ENCODE measurements around the gene FAM229A. TPM values are rescaled to one million over a fixed set of nuclear protein-coding genes. Genes with fewer than 3 reads are reported as not detected.
A peak's percentile ranks its signal among the peaks of the same experiment; 100 is the strongest.

FAM229A gene
- total and polyA plus RNA-seq, 2 of the 8 experiments (the other 6 are each of a cell fraction or from before 2014, with no cell fraction given) = 4.1 to 4.2 TPM

DNA sequence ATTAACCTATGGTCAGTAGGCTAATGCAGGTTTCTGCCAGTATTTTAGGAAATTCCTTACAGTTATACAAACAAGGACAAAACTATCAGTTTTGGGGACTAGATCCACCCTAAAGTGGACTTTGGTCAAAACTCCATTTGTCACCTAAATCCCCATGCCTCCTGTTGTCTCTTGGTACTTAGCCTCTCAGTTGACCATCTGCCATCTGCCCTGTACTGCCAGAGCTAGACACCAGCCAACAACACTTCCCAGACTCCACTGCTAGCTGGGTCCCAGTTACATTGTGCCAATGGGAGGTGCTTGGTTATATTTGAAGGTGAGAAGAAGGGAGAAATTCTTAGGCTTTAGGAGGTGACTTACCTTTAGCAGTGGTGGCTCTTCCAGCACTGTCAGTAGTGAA lies 49.0 kb upstream of the FAM229A start:
- Histone ChIP-seq H3K4ac (replicated peaks; ENCODE audit: insufficient read length, low read depth, low read length) (no peak overlapping the region), H2AK5ac (ENCODE audit: low read depth, low read length) (no peak overlapping the region), H2BK20ac (ENCODE audit: low read length) (no peak overlapping the region), H3K9ac (replicated peaks in 1 of 4; ENCODE audit: extremely low read depth in 1 of 4, low read depth in 3 of 4, low read length in 3 of 4) (no peak overlapping the region), H4K91ac (replicated peaks; ENCODE audit: insufficient read length, low read length) (no peak overlapping the region), H3K79me1 (ENCODE audit: low read depth, low read length) (no peaks in the 10 kb centered on the region), H4K20me1 (replicated peaks in 1 of 2; ENCODE audit: control insufficient read depth in 1 of 2, insufficient read depth in 2 of 2, low read length in 2 of 2) (no peaks in the 10 kb centered on the region), H3K18ac (ENCODE audit: extremely low read depth, low read length) (no peak overlapping the region), H2BK15ac (ENCODE audit: low read length) (0 out of 2 replicates have a peak overlapping the region, but pooled peaks have one; percentile 65), H3K23me2 (ENCODE audit: low read depth, low read length) (0 out of 2 replicates have a peak, but pooled peaks cover 1% of the 10 kb centered on the region), H3K79me2 (ENCODE audit: control insufficient read depth in 1 of 2, insufficient read depth in 2 of 2, low read length in 2 of 2) (no peaks in the 10 kb centered on the region), H3K9me3 (ENCODE audit: insufficient read depth in 2 of 2, low read depth in 1 of 2, low read length in 1 of 2) (peaks cover 22 to 26% of the 10 kb centered on the region in 2 experiments), H2AFZ (ENCODE audit: low read length) (no peak overlapping the region), H3K4me2 (ENCODE audit: insufficient read depth in 1 of 2, low read depth in 2 of 2, low read length in 2 of 2) (no peak overlapping the region), H2BK5ac (ENCODE audit: low read depth, low read length) (no peak overlapping the region), H3K27me3 (replicated peaks in 1 of 4; ENCODE audit: control insufficient read depth in 3 of 4, extremely low read depth in 1 of 4, insufficient read depth in 3 of 4, low read length in 3 of 4) (no peaks in the 10 kb centered on the region), H3K23ac (ENCODE audit: insufficient read length) (no peak overlapping the region), H3K27ac (ENCODE audit: low read depth, low read length) (no peak overlapping the region), H3K4me1 (replicated peaks in 1 of 4; ENCODE audit: control insufficient read depth in 3 of 4, insufficient read depth in 4 of 4, low read length in 3 of 4) (no peaks in the 10 kb centered on the region), H2BK120ac (replicated peaks; ENCODE audit: low read depth, low read length) (no peak overlapping the region), H3K4me3 (ENCODE audit: extremely low read depth in 1 of 4, insufficient read depth in 2 of 4, low read depth in 3 of 4, low read length in 4 of 4) (no peak overlapping the region), H3K56ac (replicated peaks; ENCODE audit: insufficient read length, low read depth, low read length) (no peak overlapping the region), H4K8ac (ENCODE audit: extremely low read depth, insufficient read depth, low read length) (no peak overlapping the region), H2BK12ac (ENCODE audit: low read depth, low read length) (no peak overlapping the region), H3K14ac (ENCODE audit: insufficient read length) (no peak overlapping the region), H4K5ac (ENCODE audit: insufficient read length, low read depth, low read length) (no peak overlapping the region), H3K36me3 (ENCODE audit: control insufficient read depth in 2 of 4, insufficient read depth in 4 of 4, low read length in 3 of 4) (peaks cover 0 to 4% (median 0%) of the 10 kb centered on the region in 4 experiments; a peak in 1 of 8 replicates)
- ChIA-PET POLR2A (ENCODE audit: partially characterized antibody) (interaction anchor here (0.9 to 1.4 kb wide), 4 partner anchors 9 to 363 kb away, joined by 3 to 5 read pairs (median 4); no protein-coding TSS in a partner anchor), CTCF (ENCODE audit: partially characterized antibody) (interaction anchor here (0.6 to 7.3 kb wide), 2 partner anchors 10 to 467 kb away, joined by 3 to 56 read pairs; no protein-coding TSS in a partner anchor)
- no peak for DNase-seq (ENCODE audit: low read depth in 1 of 2, low spot score in 2 of 2)
- no peak for FAIRE-seq
- TF ChIP-seq SUZ12 (IDR thresholded peaks at IDR 0.05; ENCODE audit: low read length) (no peak), RAD21 (IDR thresholded peaks at IDR 0.05 in 1 of 2, conservative IDR thresholded peaks at IDR 0.05 in 1 of 2; ENCODE audit: low read depth in 2 of 2, low read length in 2 of 2) (no peak), PHF8 (conservative IDR thresholded peaks at IDR 0.05; ENCODE audit: low read depth, low read length) (no peak), TEAD4 (IDR thresholded peaks at IDR 0.05; ENCODE audit: low read depth, low read length) (no peak), POLR2A (IDR thresholded peaks at IDR 0.05; ENCODE audit: control extremely low read depth in 1 of 2, low read depth in 2 of 2, low read length in 2 of 2) (no peak), YY1 (IDR thresholded peaks at IDR 0.05; ENCODE audit: low read depth, low read length) (no peak), CBX5 (IDR thresholded peaks at IDR 0.05; ENCODE audit: low read depth, low read length) (no peak), BCL11A (IDR thresholded peaks at IDR 0.05; ENCODE audit: low read depth in 2 of 2, low read length in 2 of 2) (no peak), JUN (IDR thresholded peaks at IDR 0.05; ENCODE audit: low read depth, low read length) (no peak), TAF1 (IDR thresholded peaks at IDR 0.05; ENCODE audit: low read depth, low read length) (no peak), RFX5 (IDR thresholded peaks at IDR 0.05; ENCODE audit: borderline replicate concordance, low read depth, low read length) (no peak)
- TF ChIP-seq, protein P1, sequence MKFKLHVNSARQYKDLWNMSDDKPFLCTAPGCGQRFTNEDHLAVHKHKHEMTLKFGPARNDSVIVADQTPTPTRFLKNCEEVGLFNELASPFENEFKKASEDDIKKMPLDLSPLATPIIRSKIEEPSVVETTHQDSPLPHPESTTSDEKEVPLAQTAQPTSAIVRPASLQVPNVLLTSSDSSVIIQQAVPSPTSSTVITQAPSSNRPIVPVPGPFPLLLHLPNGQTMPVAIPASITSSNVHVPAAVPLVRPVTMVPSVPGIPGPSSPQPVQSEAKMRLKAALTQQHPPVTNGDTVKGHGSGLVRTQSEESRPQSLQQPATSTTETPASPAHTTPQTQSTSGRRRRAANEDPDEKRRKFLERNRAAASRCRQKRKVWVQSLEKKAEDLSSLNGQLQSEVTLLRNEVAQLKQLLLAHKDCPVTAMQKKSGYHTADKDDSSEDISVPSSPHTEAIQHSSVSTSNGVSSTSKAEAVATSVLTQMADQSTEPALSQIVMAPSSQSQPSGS (IDR thresholded peaks at IDR 0.05; ENCODE audit: low read length) = no peak
